ENCODE measurements around the gene EXOSC2. TPM values are rescaled to one million over a fixed set of nuclear protein-coding genes. Genes with fewer than 3 reads are reported as not detected.

EXOSC2 gene
- polyA plus RNA-seq, 1 donor (not counting 4 experiments of a cell fraction or from before 2014, with no cell fraction given), result 37.5 TPM

- no peaks in the 10 kb centered on the region for H3K36me3 ChIP-seq (ENCODE audit: control insufficient read depth in 2 of 2, extremely low read depth in 1 of 2, insufficient read depth in 2 of 2, low read length in 2 of 2)
- peaks cover 7% of the 10 kb centered on the region for H3K4me1 ChIP-seq (ENCODE audit: control insufficient read depth, extremely low read depth, insufficient read depth, low read length)
- peaks cover 32% of the 10 kb centered on the region for H3K79me2 ChIP-seq (ENCODE audit: control insufficient read depth, insufficient read depth, low read length)
- no peak for TF ChIP-seq EZH2 (IDR thresholded peaks at IDR 0.05; ENCODE audit: low read length)
- TF ChIP-seq CTCF (optimal IDR thresholded peaks at IDR 0.05 in 1 of 3, IDR thresholded peaks at IDR 0.05 in 1 of 3, conservative IDR thresholded peaks at IDR 0.05 in 1 of 3; ENCODE audit: extremely low read depth in 1 of 3, insufficient read depth in 2 of 3, low read length in 3 of 3), result no peak
- DNase-seq (ENCODE audit: low read depth, low spot score) (no peak), FAIRE-seq (no peak)
- no peaks in the 10 kb centered on the region for H3K9me3 ChIP-seq (ENCODE audit: control insufficient read depth, low read depth, low read length)
- no peaks in the 10 kb centered on the region for H4K20me1 ChIP-seq (ENCODE audit: control insufficient read depth, extremely low read depth, insufficient read depth, low read length)
- H3K27me3 ChIP-seq (ENCODE audit: control insufficient read depth, extremely low read depth, insufficient read depth, low read length), result no peaks in the 10 kb centered on the region
- no peaks in the 10 kb centered on the region for H3K9me1 ChIP-seq (ENCODE audit: control insufficient read depth, extremely low read depth, insufficient read depth, low read length)
- H3K27ac ChIP-seq (ENCODE audit: control insufficient read depth, insufficient read depth, low read length), result no peak overlapping the region
- H3K4me3 ChIP-seq (ENCODE audit: control insufficient read depth in 2 of 3, extremely low read depth in 1 of 3, insufficient read depth in 2 of 3, low read depth in 1 of 3, low read length in 3 of 3), result no peak overlapping the region
- H2AFZ ChIP-seq (ENCODE audit: control insufficient read depth, low read length), result no peak overlapping the region
- no peak overlapping the region for H3K4me2 ChIP-seq (ENCODE audit: control insufficient read depth, extremely low read depth, insufficient read depth, low read depth, low read length)
- dilution Hi-C loops (cut with MboI; ENCODE audit: extremely low pct_ligation_motif_present, low sequenced_read_pairs), result no loop called here
- H3K9ac ChIP-seq (ENCODE audit: control insufficient read depth, extremely low read depth, insufficient read depth, low read length), result no peak overlapping the region
Measured at GRCh38 chr9:130743656-130744055, 50.1 kb downstream of the EXOSC2 start.

- no peak overlapping the region for H3K4me3 ChIP-seq (ENCODE audit: control insufficient read depth in 2 of 3, extremely low read depth in 1 of 3, insufficient read depth in 2 of 3, low read depth in 1 of 3, low read length in 3 of 3)
- H3K4me2 ChIP-seq (ENCODE audit: control insufficient read depth, extremely low read depth, insufficient read depth, low read depth, low read length), result no peak overlapping the region
- dilution Hi-C loops (cut with MboI; ENCODE audit: extremely low pct_ligation_motif_present, low sequenced_read_pairs), result no loop called here
- H3K9me1 ChIP-seq (ENCODE audit: control insufficient read depth, extremely low read depth, insufficient read depth, low read length), result no peaks in the 10 kb centered on the region
- FAIRE-seq (no peak), DNase-seq (ENCODE audit: low read depth, low spot score) (no peak)
- H3K9me3 ChIP-seq (ENCODE audit: control insufficient read depth, low read depth, low read length), result no peaks in the 10 kb centered on the region
- no peaks in the 10 kb centered on the region for H3K36me3 ChIP-seq (ENCODE audit: control insufficient read depth in 2 of 2, extremely low read depth in 1 of 2, insufficient read depth in 2 of 2, low read length in 2 of 2)
- H3K79me2 ChIP-seq (ENCODE audit: control insufficient read depth, insufficient read depth, low read length), result peaks cover 29% of the 10 kb centered on the region
- no peak overlapping the region for H3K27ac ChIP-seq (ENCODE audit: control insufficient read depth, insufficient read depth, low read length)
- no peak for TF ChIP-seq CTCF (optimal IDR thresholded peaks at IDR 0.05 in 1 of 3, IDR thresholded peaks at IDR 0.05 in 1 of 3, conservative IDR thresholded peaks at IDR 0.05 in 1 of 3; ENCODE audit: extremely low read depth in 1 of 3, insufficient read depth in 2 of 3, low read length in 3 of 3)
- no peak for TF ChIP-seq EZH2 (IDR thresholded peaks at IDR 0.05; ENCODE audit: low read length)
- H3K9ac ChIP-seq (ENCODE audit: control insufficient read depth, extremely low read depth, insufficient read depth, low read length), result no peak overlapping the region
- H3K27me3 ChIP-seq (ENCODE audit: control insufficient read depth, extremely low read depth, insufficient read depth, low read length), result no peaks in the 10 kb centered on the region
- peaks cover 7% of the 10 kb centered on the region for H3K4me1 ChIP-seq (ENCODE audit: control insufficient read depth, extremely low read depth, insufficient read depth, low read length)
- no peaks in the 10 kb centered on the region for H4K20me1 ChIP-seq (ENCODE audit: control insufficient read depth, extremely low read depth, insufficient read depth, low read length)
- no peak overlapping the region for H2AFZ ChIP-seq (ENCODE audit: control insufficient read depth, low read length)
Measured at GRCh38 chr9:130745210-130745800, 51.7 kb downstream of the EXOSC2 start.

Measured in keratinocyte (primary cell).